Peyer's patch (tissue), 4 donors: ENCODE data around the gene PMVK. TPM values are rescaled to one million over a fixed set of nuclear protein-coding genes. Genes with fewer than 3 reads are reported as not detected.

Experiments
- DNase-seq, 3 donors: peaks; one replicate each; pipeline ENCODE4 v3.0.0-alpha.2; 2017 to 2019
- H3K27ac ChIP-seq, 4 donors: fragments of 200-600 bp; sonication (generic); one replicate each; pipeline ENCODE4 v1.5.1; 2016 to 2019
- H3K27me3 ChIP-seq, 2 donors: fragments of 200-600 bp; sonication (generic); one replicate each; pipeline ENCODE4 v1.5.1; 2019
- H3K36me3 ChIP-seq, 3 donors: fragments of 200-600 bp; sonication (generic); one replicate each; pipeline ENCODE4 v1.5.1; 2016 to 2019
- H3K4me1 ChIP-seq, 4 donors: fragments of 200-600 bp; sonication (generic); one replicate each; pipeline ENCODE4 v1.5.1; 2016 to 2019
- H3K4me3 ChIP-seq, 4 donors: fragments of 200-600 bp; sonication (generic); 1 replicate in 3 of 4; 2 replicates in 1 of 4; pipeline ENCODE4 v1.5.1; 2016 to 2019; ENCODE audit warnings: mild to moderate bottlenecking in 1 of 4
- H3K9me3 ChIP-seq, 4 donors: fragments of 200-600 bp; sonication (generic); one replicate each; pipeline ENCODE4 v1.5.1; 2016 to 2019; ENCODE audit warnings: mild to moderate bottlenecking in 1 of 4
- CTCF ChIP-seq, 6 experiments: fragments of 450-650 bp in 4 of 6; fragments of 200-600 bp in 2 of 6; sonication (generic) in 1 of 6; IDR thresholded peaks; one replicate each; pipeline ENCODE4 v1.5.1; 2017 to 2019; ENCODE audit warnings: antibody characterized with exemption in 6 of 6, mild to moderate bottlenecking in 3 of 6, moderate library complexity in 1 of 6
- POLR2A ChIP-seq, 2 donors: fragments of 450-650 bp; IDR thresholded peaks; one replicate each; pipeline ENCODE4 v1.5.1; 2017; ENCODE audit warnings: antibody characterized with exemption in 2 of 2, mild to moderate bottlenecking in 2 of 2, moderate library complexity in 2 of 2
- total RNA-seq, 4 donors: library from RNA; depleted of rRNA; stranded (reverse); fragments of >200 nt; gene quantifications; one replicate each; pipeline ENCODE4 v1.1.0, GENCODE V29; 2016

Gene PMVK
- total RNA-seq, 4 donors from 2014 or later: 5.0 to 20.1 (median 19.2) TPM

GRCh38 chr1:154951901-154952657 lies 15.6 kb upstream of the PMVK start:
- Histone ChIP-seq H3K4me3 (peak overlapping the region in 1 of 4 donors; percentile 15), H3K27ac (peak overlapping the region in 3 of 4 donors; percentile 40 to 86 (median 56)), H3K27me3 (no peaks in the 10 kb centered on the region), H3K36me3 (peaks cover 0 to 42% (median 0%) of the 10 kb centered on the region in 3 donors), H3K4me1 (peaks cover 0 to 50% (median 28%) of the 10 kb centered on the region in 4 donors), H3K9me3 (no peaks in the 10 kb centered on the region)
- TF ChIP-seq POLR2A (IDR thresholded peaks at IDR 0.05): no peak
- DNase-seq: peak in 2 of 3 donors; percentile 78 to 83

- TF ChIP-seq CTCF (IDR thresholded peaks at IDR 0.05) (no peak), POLR2A (IDR thresholded peaks at IDR 0.05) (no peak)
- H3K27me3 ChIP-seq: no peaks in the 10 kb centered on the region
- peaks cover 0 to 59% (median 0%) of the 10 kb centered on the region in 3 donors for H3K36me3 ChIP-seq
- H3K4me1 ChIP-seq: peaks cover 4 to 50% (median 18%) of the 10 kb centered on the region in 4 donors
- DNase-seq: no peak
- H3K9me3 ChIP-seq: no peaks in the 10 kb centered on the region
- H3K27ac ChIP-seq: no peak overlapping the region
- H3K4me3 ChIP-seq: no peak overlapping the region
These were observed 11.6 kb upstream of the PMVK start for GRCh38 chr1:154948079-154948478.

- H3K27me3 ChIP-seq: no peaks in the 10 kb centered on the region
- TF ChIP-seq POLR2A (IDR thresholded peaks at IDR 0.05): no peak
- no peak for TF ChIP-seq CTCF (IDR thresholded peaks at IDR 0.05)
- no peak for DNase-seq
- H3K4me1 ChIP-seq: peaks cover 4 to 50% (median 31%) of the 10 kb centered on the region in 4 donors
- no peak overlapping the region for H3K4me3 ChIP-seq
- no peak overlapping the region for H3K27ac ChIP-seq
- no peaks in the 10 kb centered on the region for H3K9me3 ChIP-seq
- H3K36me3 ChIP-seq: peaks cover 0 to 51% (median 0%) of the 10 kb centered on the region in 3 donors
These were observed 9.7 kb upstream of the PMVK start for GRCh38 chr1:154945962-154946850.

- no peak overlapping the region for H3K4me3 ChIP-seq
- H3K36me3 ChIP-seq: peaks cover 0 to 44% (median 0%) of the 10 kb centered on the region in 3 donors
- H3K9me3 ChIP-seq: no peaks in the 10 kb centered on the region
- peak overlapping the region; percentile 46 to 85 (median 72) for H3K27ac ChIP-seq
- no peaks in the 10 kb centered on the region for H3K27me3 ChIP-seq
- no peak for TF ChIP-seq CTCF (IDR thresholded peaks at IDR 0.05)
- TF ChIP-seq POLR2A (IDR thresholded peaks at IDR 0.05): no peak
- DNase-seq: no peak
- peaks cover 4 to 53% (median 32%) of the 10 kb centered on the region in 4 donors for H3K4me1 ChIP-seq
These were observed 8.8 kb upstream of the PMVK start for GRCh38 chr1:154945160-154945961.

GRCh38 chr1:154944401-154945159 lies 8.1 kb upstream of the PMVK start:
- no peak for TF ChIP-seq CTCF (IDR thresholded peaks at IDR 0.05)
- TF ChIP-seq POLR2A (IDR thresholded peaks at IDR 0.05): peak in 1 of 2 donors; percentile 48
- peak in 2 of 3 donors; percentile 79 for DNase-seq
- Histone ChIP-seq H3K27me3 (no peaks in the 10 kb centered on the region), H3K4me3 (no peak overlapping the region), H3K36me3 (peaks cover 0 to 37% (median 0%) of the 10 kb centered on the region in 3 donors), H3K4me1 (peaks cover 4 to 53% (median 33%) of the 10 kb centered on the region in 4 donors), H3K27ac (peak overlapping the region; percentile 57 to 85 (median 72)), H3K9me3 (no peaks in the 10 kb centered on the region)
